ENCODE results near the gene KCNE3.

DNA sequence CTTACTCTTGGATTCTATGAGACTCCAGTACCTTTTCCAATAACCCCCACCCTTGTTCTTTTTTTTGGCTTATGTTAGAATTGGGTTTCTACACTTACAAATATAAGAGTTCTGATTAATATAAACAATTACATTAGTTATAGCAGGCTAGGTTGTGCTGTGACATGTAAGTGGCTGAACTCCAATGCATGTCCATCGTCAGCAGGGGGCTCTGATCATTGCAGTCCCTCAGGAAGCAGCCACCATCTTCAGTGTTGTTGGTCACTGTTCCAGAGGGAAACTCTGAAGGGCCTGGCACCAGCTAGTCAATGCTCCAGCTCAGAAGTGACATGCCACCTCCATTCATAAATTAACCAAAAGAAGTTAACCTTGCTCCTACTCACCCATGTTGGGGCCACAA, 20.5 kb upstream of the KCNE3 start:
- TF ChIP-seq, protein P1, sequence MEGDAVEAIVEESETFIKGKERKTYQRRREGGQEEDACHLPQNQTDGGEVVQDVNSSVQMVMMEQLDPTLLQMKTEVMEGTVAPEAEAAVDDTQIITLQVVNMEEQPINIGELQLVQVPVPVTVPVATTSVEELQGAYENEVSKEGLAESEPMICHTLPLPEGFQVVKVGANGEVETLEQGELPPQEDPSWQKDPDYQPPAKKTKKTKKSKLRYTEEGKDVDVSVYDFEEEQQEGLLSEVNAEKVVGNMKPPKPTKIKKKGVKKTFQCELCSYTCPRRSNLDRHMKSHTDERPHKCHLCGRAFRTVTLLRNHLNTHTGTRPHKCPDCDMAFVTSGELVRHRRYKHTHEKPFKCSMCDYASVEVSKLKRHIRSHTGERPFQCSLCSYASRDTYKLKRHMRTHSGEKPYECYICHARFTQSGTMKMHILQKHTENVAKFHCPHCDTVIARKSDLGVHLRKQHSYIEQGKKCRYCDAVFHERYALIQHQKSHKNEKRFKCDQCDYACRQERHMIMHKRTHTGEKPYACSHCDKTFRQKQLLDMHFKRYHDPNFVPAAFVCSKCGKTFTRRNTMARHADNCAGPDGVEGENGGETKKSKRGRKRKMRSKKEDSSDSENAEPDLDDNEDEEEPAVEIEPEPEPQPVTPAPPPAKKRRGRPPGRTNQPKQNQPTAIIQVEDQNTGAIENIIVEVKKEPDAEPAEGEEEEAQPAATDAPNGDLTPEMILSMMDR (IDR thresholded peaks at IDR 0.05) = peak; percentile 26
- TF ChIP-seq EZH2phosphoT487 (IDR thresholded peaks at IDR 0.05) = no peak

Measured in neural progenitor cell (in vitro differentiated cells).